K562 (cell line): ENCODE results near the gene DCTN2. TPM values are rescaled to one million over a fixed set of nuclear protein-coding genes. Genes with fewer than 3 reads are reported as not detected.

ENCODE experiments used
- BCL6 ChIP-seq: fragments of 250-450 bp; sonication (Bioruptor Pico); IDR thresholded peaks from 2 replicates; pipeline ENCODE4 v1.4.0; 2020
- CREM ChIP-seq: IDR thresholded peaks from 2 replicates; pipeline ENCODE4 v1.6.1; 2014; ENCODE audit warnings: antibody characterized with exemption, low read depth
- DNMT1 ChIP-seq: fragments of 450-650 bp; IDR thresholded peaks from 2 replicates; pipeline ENCODE4 v1.6.1; 2016; ENCODE audit warnings: antibody characterized with exemption, mild to moderate bottlenecking
- ETV6 ChIP-seq, 3 experiments: fragments of 150-350 bp in 1 of 3; sonication (generic) in 1 of 3; formaldehyde crosslinking in 1 of 3; IDR thresholded peaks; 2 replicates each; pipeline versions ENCODE4 v1.6.1 to v1.8.0; 2014 to 2022; ENCODE audit warnings: borderline replicate concordance in 2 of 3, low read depth in 2 of 3, antibody characterized with exemption in 1 of 3, low read length in 1 of 3, mild to moderate bottlenecking in 1 of 3, missing genetic modification reagents in 1 of 3
- JUNB ChIP-seq: fragments of 450-650 bp; formaldehyde crosslinking; conservative IDR thresholded peaks from 2 replicates; pipeline ENCODE4 v1.4.0; 2020; ENCODE audit warnings: mild to moderate bottlenecking
- NFYB ChIP-seq: IDR thresholded peaks from 2 replicates; pipeline ENCODE4 v1.6.1; 2011; ENCODE audit warnings: mild to moderate bottlenecking, moderate library complexity; ENCODE audit not compliant: insufficient read length; ENCODE audit errors: extremely low read depth
- NUFIP1 ChIP-seq: fragments of 450-650 bp; IDR thresholded peaks from 2 replicates; pipeline ENCODE4 v1.6.1; 2018; ENCODE audit not compliant: partially characterized antibody
- SMAD1 ChIP-seq: fragments of 150-350 bp; IDR thresholded peaks from 2 replicates; pipeline ENCODE4 v1.6.1; 2014; ENCODE audit warnings: low read length, low read depth; ENCODE audit not compliant: partially characterized antibody
- TAF7 ChIP-seq: fragments of 450-650 bp; IDR thresholded peaks from 2 replicates; pipeline ENCODE4 v1.6.1; 2016; ENCODE audit warnings: missing genetic modification characterization, missing compliant biosample characterization
- ZNF174 ChIP-seq: fragments of 250-450 bp; sonication (Bioruptor Pico); IDR thresholded peaks from 2 replicates; pipeline ENCODE4 v1.4.0; 2020; ENCODE audit warnings: mild to moderate bottlenecking
- ZNF184 ChIP-seq: sonication (generic); formaldehyde crosslinking; IDR thresholded peaks from 2 replicates; pipeline ENCODE4 v1.5.0; 2020; ENCODE audit warnings: missing genetic modification reagents
- ZNF589 ChIP-seq: fragments of 200-800 bp; sonication (Bioruptor generic); IDR thresholded peaks from 2 replicates; pipeline ENCODE4 v1.6.1; 2016; ENCODE audit warnings: low read depth, missing genetic modification characterization, missing compliant biosample characterization
- polyA plus RNA-seq, 8 experiments: library from polyadenylated mRNA; depleted of rRNA in 4 of 8; stranded (reverse) in 5 of 8; unstranded in 3 of 8; fragments of >200 nt; fragmentation: Nextera tagmentation in 2 of 8; fragmentation: Illumina TruSeq in 1 of 8; extraction: Ambion mirVana in 2 of 8; extraction: Trizol in 1 of 8; gene quantifications; 2 replicates each; pipeline versions ENCODE4 v1.2.1 to v1.2.3, GENCODE V29; 2011 to 2014; ENCODE audit warnings: inconsistent platforms in 1 of 8, missing spikeins in 1 of 8
- total RNA-seq, 7 experiments: library from RNA; depleted of rRNA in 6 of 7; stranded (reverse); fragments of >200 nt in 6 of 7; fragmentation: Illumina TruSeq in 2 of 7; extraction: Trizol in 2 of 7; gene quantifications; 2 replicates each; pipeline versions ENCODE4 v1.2.1 to v1.2.3, GENCODE V29; 2011 to 2021; ENCODE audit warnings: low replicate concordance in 1 of 7
- TF ChIP-seq, protein P1 (sequence below): sonication (generic); formaldehyde crosslinking; IDR thresholded peaks from 2 replicates; pipeline ENCODE4 v1.8.0; 2022; ENCODE audit warnings: mild to moderate bottlenecking, missing genetic modification reagents
- TF ChIP-seq, protein P2 (sequence below): fragments of 250-450 bp; sonication (Bioruptor Pico); IDR thresholded peaks from 2 replicates; pipeline ENCODE4 v1.8.0; 2022; ENCODE audit warnings: inconsistent platforms, mild to moderate bottlenecking, moderate library complexity, borderline replicate concordance
- TF ChIP-seq, protein P3 (sequence below), 2 experiments: fragments of 450-650 bp; IDR thresholded peaks; 2 replicates each; pipeline ENCODE4 v1.6.1; 2016
- TF ChIP-seq, protein P4 (sequence below): fragments of 200-800 bp; sonication (Bioruptor generic); IDR thresholded peaks from 2 replicates; pipeline ENCODE4 v1.6.1; 2017; ENCODE audit warnings: missing genetic modification characterization, missing compliant biosample characterization
- TF ChIP-seq, protein P5 (sequence below): fragments of 250-450 bp; sonication (Bioruptor Pico); IDR thresholded peaks from 2 replicates; pipeline ENCODE4 v1.5.0; 2021

The DCTN2 gene
- total and polyA plus RNA-seq, 9 of the 15 experiments (the other 6 are each of a cell fraction or from before 2014, with no cell fraction given) = 43.6 to 270 (median 125) TPM

DNA sequence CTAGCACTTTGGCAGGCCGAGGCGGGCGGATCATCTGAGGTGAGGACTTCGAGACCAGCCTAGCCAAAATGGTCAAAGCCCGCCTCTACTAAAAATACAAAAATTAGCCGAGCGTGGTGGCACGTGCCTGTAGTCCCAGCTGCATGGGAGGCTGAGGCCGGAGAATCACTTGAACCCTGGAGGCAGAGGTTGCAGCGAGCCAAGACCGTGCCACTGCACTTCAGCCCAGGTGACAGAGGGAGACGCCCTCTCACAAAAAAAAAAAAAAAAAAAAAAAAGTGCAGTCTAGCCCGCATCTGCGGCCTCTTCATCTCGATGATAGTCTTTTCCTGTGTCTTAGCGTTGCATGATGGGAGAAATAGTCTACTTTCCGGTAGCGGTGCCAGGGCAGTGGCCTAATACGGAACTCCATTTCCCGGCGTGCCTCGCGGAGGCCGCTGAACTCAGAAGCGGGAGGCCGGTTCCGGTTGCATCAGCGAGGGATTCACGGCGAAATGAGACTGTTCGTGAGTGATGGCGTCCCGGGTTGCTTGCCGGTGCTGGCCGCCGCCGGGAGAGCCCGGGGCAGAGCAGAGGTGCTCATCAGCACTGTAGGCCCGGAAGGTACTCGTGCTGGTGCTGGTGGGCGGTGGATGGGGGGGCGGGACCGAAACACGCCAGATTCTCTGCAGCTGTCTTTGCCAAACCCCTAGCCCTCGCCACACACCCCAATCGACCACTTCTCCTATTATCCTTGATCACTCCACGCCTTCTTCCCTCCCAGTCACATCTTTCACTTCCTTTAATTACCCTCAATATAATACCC lies 59.2 kb downstream of the DCTN2 start, which contains the start of gene MARS1 (continued):
- TF ChIP-seq, protein P1, sequence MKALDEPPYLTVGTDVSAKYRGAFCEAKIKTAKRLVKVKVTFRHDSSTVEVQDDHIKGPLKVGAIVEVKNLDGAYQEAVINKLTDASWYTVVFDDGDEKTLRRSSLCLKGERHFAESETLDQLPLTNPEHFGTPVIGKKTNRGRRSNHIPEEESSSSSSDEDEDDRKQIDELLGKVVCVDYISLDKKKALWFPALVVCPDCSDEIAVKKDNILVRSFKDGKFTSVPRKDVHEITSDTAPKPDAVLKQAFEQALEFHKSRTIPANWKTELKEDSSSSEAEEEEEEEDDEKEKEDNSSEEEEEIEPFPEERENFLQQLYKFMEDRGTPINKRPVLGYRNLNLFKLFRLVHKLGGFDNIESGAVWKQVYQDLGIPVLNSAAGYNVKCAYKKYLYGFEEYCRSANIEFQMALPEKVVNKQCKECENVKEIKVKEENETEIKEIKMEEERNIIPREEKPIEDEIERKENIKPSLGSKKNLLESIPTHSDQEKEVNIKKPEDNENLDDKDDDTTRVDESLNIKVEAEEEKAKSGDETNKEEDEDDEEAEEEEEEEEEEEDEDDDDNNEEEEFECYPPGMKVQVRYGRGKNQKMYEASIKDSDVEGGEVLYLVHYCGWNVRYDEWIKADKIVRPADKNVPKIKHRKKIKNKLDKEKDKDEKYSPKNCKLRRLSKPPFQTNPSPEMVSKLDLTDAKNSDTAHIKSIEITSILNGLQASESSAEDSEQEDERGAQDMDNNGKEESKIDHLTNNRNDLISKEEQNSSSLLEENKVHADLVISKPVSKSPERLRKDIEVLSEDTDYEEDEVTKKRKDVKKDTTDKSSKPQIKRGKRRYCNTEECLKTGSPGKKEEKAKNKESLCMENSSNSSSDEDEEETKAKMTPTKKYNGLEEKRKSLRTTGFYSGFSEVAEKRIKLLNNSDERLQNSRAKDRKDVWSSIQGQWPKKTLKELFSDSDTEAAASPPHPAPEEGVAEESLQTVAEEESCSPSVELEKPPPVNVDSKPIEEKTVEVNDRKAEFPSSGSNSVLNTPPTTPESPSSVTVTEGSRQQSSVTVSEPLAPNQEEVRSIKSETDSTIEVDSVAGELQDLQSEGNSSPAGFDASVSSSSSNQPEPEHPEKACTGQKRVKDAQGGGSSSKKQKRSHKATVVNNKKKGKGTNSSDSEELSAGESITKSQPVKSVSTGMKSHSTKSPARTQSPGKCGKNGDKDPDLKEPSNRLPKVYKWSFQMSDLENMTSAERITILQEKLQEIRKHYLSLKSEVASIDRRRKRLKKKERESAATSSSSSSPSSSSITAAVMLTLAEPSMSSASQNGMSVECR = peak; percentile 93
- TF ChIP-seq SMAD1 (peak; percentile 78), ZNF174 (CRISPR knock-in tag) (no peak), ZNF184 (CRISPR knock-in tag) (no peak), CREM (peak; percentile 85), ZNF589 (CRISPR knock-in tag) (peak; percentile 40; the same call in 1 of the 2 replicates), JUNB (CRISPR knock-in tag) (no peak), TAF7 (tag) (peak; percentile 72), BCL6 (no peak), NFYB (no peak), NUFIP1 (no peak), DNMT1 (no peak), ETV6 (IDR thresholded peaks at IDR 0.05; ENCODE audit: borderline replicate concordance in 1 of 2, low read depth in 2 of 2, low read length in 1 of 2) (no peak), ETV6 (CRISPR knock-in tag; IDR thresholded peaks at IDR 0.05; ENCODE audit: borderline replicate concordance) (peak; percentile 70; the same call in 1 of the 2 replicates)
- TF ChIP-seq, protein P2, sequence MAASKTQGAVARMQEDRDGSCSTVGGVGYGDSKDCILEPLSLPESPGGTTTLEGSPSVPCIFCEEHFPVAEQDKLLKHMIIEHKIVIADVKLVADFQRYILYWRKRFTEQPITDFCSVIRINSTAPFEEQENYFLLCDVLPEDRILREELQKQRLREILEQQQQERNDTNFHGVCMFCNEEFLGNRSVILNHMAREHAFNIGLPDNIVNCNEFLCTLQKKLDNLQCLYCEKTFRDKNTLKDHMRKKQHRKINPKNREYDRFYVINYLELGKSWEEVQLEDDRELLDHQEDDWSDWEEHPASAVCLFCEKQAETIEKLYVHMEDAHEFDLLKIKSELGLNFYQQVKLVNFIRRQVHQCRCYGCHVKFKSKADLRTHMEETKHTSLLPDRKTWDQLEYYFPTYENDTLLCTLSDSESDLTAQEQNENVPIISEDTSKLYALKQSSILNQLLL (CRISPR knock-in tag) = no peak
- TF ChIP-seq, protein P3, sequence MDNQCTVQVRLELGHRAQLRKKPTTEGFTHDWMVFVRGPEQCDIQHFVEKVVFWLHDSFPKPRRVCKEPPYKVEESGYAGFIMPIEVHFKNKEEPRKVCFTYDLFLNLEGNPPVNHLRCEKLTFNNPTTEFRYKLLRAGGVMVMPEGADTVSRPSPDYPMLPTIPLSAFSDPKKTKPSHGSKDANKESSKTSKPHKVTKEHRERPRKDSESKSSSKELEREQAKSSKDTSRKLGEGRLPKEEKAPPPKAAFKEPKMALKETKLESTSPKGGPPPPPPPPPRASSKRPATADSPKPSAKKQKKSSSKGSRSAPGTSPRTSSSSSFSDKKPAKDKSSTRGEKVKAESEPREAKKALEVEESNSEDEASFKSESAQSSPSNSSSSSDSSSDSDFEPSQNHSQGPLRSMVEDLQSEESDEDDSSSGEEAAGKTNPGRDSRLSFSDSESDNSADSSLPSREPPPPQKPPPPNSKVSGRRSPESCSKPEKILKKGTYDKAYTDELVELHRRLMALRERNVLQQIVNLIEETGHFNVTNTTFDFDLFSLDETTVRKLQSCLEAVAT (IDR thresholded peaks at IDR 0.05) = peak in 1 of 2 experiments; percentile 80; a peak in 2 of 4 replicates
- TF ChIP-seq, protein P4, sequence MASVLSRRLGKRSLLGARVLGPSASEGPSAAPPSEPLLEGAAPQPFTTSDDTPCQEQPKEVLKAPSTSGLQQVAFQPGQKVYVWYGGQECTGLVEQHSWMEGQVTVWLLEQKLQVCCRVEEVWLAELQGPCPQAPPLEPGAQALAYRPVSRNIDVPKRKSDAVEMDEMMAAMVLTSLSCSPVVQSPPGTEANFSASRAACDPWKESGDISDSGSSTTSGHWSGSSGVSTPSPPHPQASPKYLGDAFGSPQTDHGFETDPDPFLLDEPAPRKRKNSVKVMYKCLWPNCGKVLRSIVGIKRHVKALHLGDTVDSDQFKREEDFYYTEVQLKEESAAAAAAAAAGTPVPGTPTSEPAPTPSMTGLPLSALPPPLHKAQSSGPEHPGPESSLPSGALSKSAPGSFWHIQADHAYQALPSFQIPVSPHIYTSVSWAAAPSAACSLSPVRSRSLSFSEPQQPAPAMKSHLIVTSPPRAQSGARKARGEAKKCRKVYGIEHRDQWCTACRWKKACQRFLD (CRISPR knock-in tag) = peak; percentile 99
- TF ChIP-seq, protein P5, sequence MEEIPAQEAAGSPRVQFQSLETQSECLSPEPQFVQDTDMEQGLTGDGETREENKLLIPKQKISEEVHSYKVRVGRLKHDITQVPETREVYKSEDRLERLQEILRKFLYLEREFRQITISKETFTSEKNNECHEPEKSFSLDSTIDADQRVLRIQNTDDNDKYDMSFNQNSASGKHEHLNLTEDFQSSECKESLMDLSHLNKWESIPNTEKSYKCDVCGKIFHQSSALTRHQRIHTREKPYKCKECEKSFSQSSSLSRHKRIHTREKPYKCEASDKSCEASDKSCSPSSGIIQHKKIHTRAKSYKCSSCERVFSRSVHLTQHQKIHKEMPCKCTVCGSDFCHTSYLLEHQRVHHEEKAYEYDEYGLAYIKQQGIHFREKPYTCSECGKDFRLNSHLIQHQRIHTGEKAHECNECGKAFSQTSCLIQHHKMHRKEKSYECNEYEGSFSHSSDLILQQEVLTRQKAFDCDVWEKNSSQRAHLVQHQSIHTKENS = no peak
